Stimulated activated CD8-positive, alpha-beta memory T cell treated with anti-CD3 and anti-CD28 coated beads, Interleukin-12 subunit alpha, Interleukin-12 subunit beta, amount 100 ng/mL, for 1 hour (primary cell): ENCODE data around the gene CLEC4F.

Experiments used
- DNase-seq: peaks from one replicate; pipeline ENCODE4 v3.0.0-alpha.2; 2020; ENCODE audit warnings: low read depth

The CLEC4F gene

GRCh38 chr2:70785137-70785911 lies 35.1 kb downstream of the CLEC4F start:
- DNase-seq = no peak

GRCh38 chr2:70784320-70784719 lies 36.1 kb downstream of the CLEC4F start:
- no peak for DNase-seq

GRCh38 chr2:70779911-70780545 lies 40.4 kb downstream of the CLEC4F start:
- DNase-seq = no peak

- DNase-seq = no peak
Observed at GRCh38 chr2:70779491-70779890, 40.9 kb downstream of the CLEC4F start.

- no peak for DNase-seq
Observed at GRCh38 chr2:70778676-70779075, 41.7 kb downstream of the CLEC4F start.

- no peak for DNase-seq
Observed at GRCh38 chr2:70777450-70777849, 42.9 kb downstream of the CLEC4F start.

- DNase-seq = no peak
Observed at GRCh38 chr2:70776266-70776665, 44.1 kb downstream of the CLEC4F start.

- DNase-seq = no peak
Observed at GRCh38 chr2:70775141-70775540, 45.3 kb downstream of the CLEC4F start.

- no peak for DNase-seq
Observed at GRCh38 chr2:70772486-70773155, 47.8 kb downstream of the CLEC4F start.

- no peak for DNase-seq
Observed at GRCh38 chr2:70771446-70771845, 49.0 kb downstream of the CLEC4F start.

GRCh38 chr2:70769450-70769849 lies 50.9 kb downstream of the CLEC4F start:
- DNase-seq = no peak

GRCh38 chr2:70768590-70769085 lies 51.8 kb downstream of the CLEC4F start:
- no peak for DNase-seq

GRCh38 chr2:70767699-70768589 lies 52.5 kb downstream of the CLEC4F start, which contains the start of gene ADD2:
Gene ADD2, minus strand, starts transcription at chr2:70768200. Its CDS starts 61,792 bp downstream, at chr2:70706408.
- no peak for DNase-seq

GRCh38 chr2:70767079-70767698 lies 53.2 kb downstream of the CLEC4F start:
- no peak for DNase-seq

GRCh38 chr2:70766357-70767078 lies 53.9 kb downstream of the CLEC4F start:
- DNase-seq = no peak

- DNase-seq = no peak
Observed at GRCh38 chr2:70765507-70765906, 54.9 kb downstream of the CLEC4F start.

GRCh38 chr2:70759446-70759845 lies 61.0 kb downstream of the CLEC4F start:
- no peak for DNase-seq
